MCF 10A (cell line): ENCODE results near the gene FAM210A. TPM values are rescaled to one million over a fixed set of nuclear protein-coding genes. Genes with fewer than 3 reads are reported as not detected.

Source experiments
- BruUV-seq: library from RNA; stranded (reverse); fragments of 400-500 nt; replicated peaks from 2 replicates; lab custom pipeline; 2021; lab: Mats Ljungman, UMichigan
- CTCF ChIA-PET: fragments of 300-600 bp; sonication (Branson Sonifier 250); formaldehyde crosslinking; extraction: SDS; loops from one replicate; lab custom pipeline; 2021; ENCODE audit warnings: antibody characterized with exemption, inconsistent platforms; lab: Yijun Ruan, JAX
- POLR2A ChIA-PET: fragments of 300-600, 350-650 bp; sonication (Branson Sonifier 250); formaldehyde crosslinking; extraction: SDS; loops from one replicate; lab custom pipeline; 2020; ENCODE audit warnings: antibody characterized with exemption, inconsistent platforms; lab: Yijun Ruan, JAX
- DNase-seq: peaks from one replicate; pipeline ENCODE4 v3.0.0-alpha.2; 2018; ENCODE audit not compliant: unreplicated experiment
- H3K27ac Mint-ChIP-seq: one replicate; pipeline ENCODE4 v1.8.0; 2022; ENCODE audit warnings: mild to moderate bottlenecking, low read depth, mixed read lengths; ENCODE audit not compliant: unreplicated experiment
- H3K27me3 Mint-ChIP-seq: one replicate; pipeline ENCODE4 v1.8.0; 2022; ENCODE audit warnings: mixed read lengths; ENCODE audit not compliant: insufficient read depth, unreplicated experiment
- H3K36me3 Mint-ChIP-seq: one replicate; pipeline ENCODE4 v1.8.0; 2022; ENCODE audit warnings: mild to moderate bottlenecking, moderate library complexity, mixed read lengths; ENCODE audit not compliant: insufficient read depth, unreplicated experiment
- H3K4me1 Mint-ChIP-seq: one replicate; pipeline ENCODE4 v1.8.0; 2022; ENCODE audit warnings: mixed read lengths; ENCODE audit not compliant: insufficient read depth, unreplicated experiment
- H3K4me3 Mint-ChIP-seq: one replicate; pipeline ENCODE4 v1.8.0; 2022; ENCODE audit warnings: mild to moderate bottlenecking, moderate library complexity, mixed read lengths; ENCODE audit not compliant: unreplicated experiment
- H3K9me3 Mint-ChIP-seq: one replicate; pipeline ENCODE4 v1.8.0; 2022; ENCODE audit warnings: mixed read lengths; ENCODE audit not compliant: unreplicated experiment
- CTCF ChIP-seq: fragments of 200-600 bp; IDR thresholded peaks from one replicate; pipeline ENCODE4 v1.8.0; 2022; ENCODE audit warnings: antibody characterized with exemption, mild to moderate bottlenecking; ENCODE audit not compliant: unreplicated experiment
- intact Hi-C: fragments of 100-400 bp; cut with micrococcal nuclease; formaldehyde crosslinking; loops from 2 replicates; pipeline ENCODE4 v1.14.1; 2022
- total RNA-seq: library from RNA; stranded (reverse); gene quantifications from 2 replicates; pipeline ENCODE4 v1.2.3, GENCODE V29; 2022

Gene FAM210A
- total RNA-seq, 1 experiment from 2014 or later = 31.2 TPM

GRCh38 chr18:13676471-13676870, 49.9 kb downstream of the FAM210A start:
- no peak overlapping the region for H3K4me3 Mint-ChIP-seq
- ChIA-PET CTCF (no interaction called here), POLR2A (no interaction called here)
- H3K4me1 Mint-ChIP-seq = no peaks in the 10 kb centered on the region
- no TSS peak for BruUV-seq
- intact Hi-C loops = no loop called here
- H3K36me3 Mint-ChIP-seq = peaks cover 29% of the 10 kb centered on the region
- TF ChIP-seq CTCF = no peak
- H3K27me3 Mint-ChIP-seq = no peaks in the 10 kb centered on the region
- H3K27ac Mint-ChIP-seq = no peak overlapping the region
- H3K9me3 Mint-ChIP-seq = no peaks in the 10 kb centered on the region
- DNase-seq = no peak

- ChIA-PET POLR2A (no interaction called here), CTCF (no interaction called here)
- H3K4me1 Mint-ChIP-seq = no peaks in the 10 kb centered on the region
- no TSS peak for BruUV-seq
- intact Hi-C loops = no loop called here
- TF ChIP-seq CTCF = no peak
- H3K27me3 Mint-ChIP-seq = no peaks in the 10 kb centered on the region
- no peak overlapping the region for H3K4me3 Mint-ChIP-seq
- H3K27ac Mint-ChIP-seq = no peak overlapping the region
- no peaks in the 10 kb centered on the region for H3K9me3 Mint-ChIP-seq
- peaks cover 42% of the 10 kb centered on the region for H3K36me3 Mint-ChIP-seq
- no peak for DNase-seq
Observed at GRCh38 chr18:13672657-13673056, 53.7 kb downstream of the FAM210A start.

GRCh38 chr18:13661779-13662256, 64.5 kb downstream of the FAM210A start:
- CTCF ChIA-PET = no interaction called here
- POLR2A ChIA-PET = no interaction called here
- no peak for DNase-seq
- TF ChIP-seq CTCF = no peak
- intact Hi-C loops = no loop called here
- Mint-ChIP-seq H3K36me3 (peaks cover 58% of the 10 kb centered on the region), H3K9me3 (no peaks in the 10 kb centered on the region), H3K27me3 (no peaks in the 10 kb centered on the region), H3K4me3 (no peak overlapping the region), H3K27ac (no peak overlapping the region), H3K4me1 (no peaks in the 10 kb centered on the region)
- no TSS peak for BruUV-seq

- intact Hi-C loops = no loop called here
- DNase-seq = no peak
- no TSS peak for BruUV-seq
- Mint-ChIP-seq H3K9me3 (no peaks in the 10 kb centered on the region), H3K4me1 (no peaks in the 10 kb centered on the region), H3K27ac (no peak overlapping the region), H3K27me3 (no peaks in the 10 kb centered on the region), H3K4me3 (no peak overlapping the region), H3K36me3 (peaks cover 52% of the 10 kb centered on the region)
- CTCF ChIA-PET = no interaction called here
- POLR2A ChIA-PET = no interaction called here
- no peak for TF ChIP-seq CTCF
Observed at GRCh38 chr18:13661051-13661778, 65.1 kb downstream of the FAM210A start.
